ENCODE data around the gene LSM10.

LSM10 gene

DNA sequence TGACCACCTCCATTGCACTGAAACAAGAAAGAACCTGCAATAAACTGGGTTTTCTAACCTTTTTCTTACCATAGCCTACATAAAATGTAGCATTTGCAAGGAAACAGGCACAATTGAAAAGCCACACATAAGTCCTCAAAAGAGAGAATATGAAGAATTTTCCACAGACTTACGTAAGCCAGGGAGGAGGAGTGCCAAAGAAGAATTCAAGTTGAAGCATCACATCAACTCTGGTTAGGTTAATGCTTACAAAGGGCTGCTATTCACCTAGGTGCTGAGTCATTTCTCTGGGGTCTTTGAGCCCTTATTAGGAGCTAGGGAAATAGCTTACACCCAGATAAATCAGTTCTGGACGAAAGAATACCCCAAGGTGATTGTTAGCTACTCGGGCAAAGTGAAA lies 42.9 kb upstream of the LSM10 start:
- TF ChIP-seq EZH2phosphoT487 (IDR thresholded peaks at IDR 0.05; ENCODE audit: borderline replicate concordance, low read length) = no peak
- TF ChIP-seq, protein P1, sequence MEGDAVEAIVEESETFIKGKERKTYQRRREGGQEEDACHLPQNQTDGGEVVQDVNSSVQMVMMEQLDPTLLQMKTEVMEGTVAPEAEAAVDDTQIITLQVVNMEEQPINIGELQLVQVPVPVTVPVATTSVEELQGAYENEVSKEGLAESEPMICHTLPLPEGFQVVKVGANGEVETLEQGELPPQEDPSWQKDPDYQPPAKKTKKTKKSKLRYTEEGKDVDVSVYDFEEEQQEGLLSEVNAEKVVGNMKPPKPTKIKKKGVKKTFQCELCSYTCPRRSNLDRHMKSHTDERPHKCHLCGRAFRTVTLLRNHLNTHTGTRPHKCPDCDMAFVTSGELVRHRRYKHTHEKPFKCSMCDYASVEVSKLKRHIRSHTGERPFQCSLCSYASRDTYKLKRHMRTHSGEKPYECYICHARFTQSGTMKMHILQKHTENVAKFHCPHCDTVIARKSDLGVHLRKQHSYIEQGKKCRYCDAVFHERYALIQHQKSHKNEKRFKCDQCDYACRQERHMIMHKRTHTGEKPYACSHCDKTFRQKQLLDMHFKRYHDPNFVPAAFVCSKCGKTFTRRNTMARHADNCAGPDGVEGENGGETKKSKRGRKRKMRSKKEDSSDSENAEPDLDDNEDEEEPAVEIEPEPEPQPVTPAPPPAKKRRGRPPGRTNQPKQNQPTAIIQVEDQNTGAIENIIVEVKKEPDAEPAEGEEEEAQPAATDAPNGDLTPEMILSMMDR (IDR thresholded peaks at IDR 0.05; ENCODE audit: low read depth, low read length, poor library complexity, severe bottlenecking) = no peak
- H3K9me3 ChIP-seq (ENCODE audit: control insufficient read depth, insufficient read depth, low read length) = no peaks in the 10 kb centered on the region
- no peak overlapping the region for H3K4me2 ChIP-seq (ENCODE audit: low read length)
- H3K27ac ChIP-seq (ENCODE audit: low read depth, low read length) = no peak overlapping the region
- no peaks in the 10 kb centered on the region for H3K36me3 ChIP-seq (ENCODE audit: control insufficient read depth, low read length)
- H3K27me3 ChIP-seq (ENCODE audit: control insufficient read depth, low read length) = no peaks in the 10 kb centered on the region
- H3K79me2 ChIP-seq (ENCODE audit: control insufficient read depth, low read length) = no peaks in the 10 kb centered on the region
- no peak overlapping the region for H3K4me3 ChIP-seq (ENCODE audit: low read length)
- no peaks in the 10 kb centered on the region for H3K4me1 ChIP-seq (ENCODE audit: control insufficient read depth, low read length)
- H4K20me1 ChIP-seq (ENCODE audit: control insufficient read depth, insufficient read depth, low read depth, low read length) = no peaks in the 10 kb centered on the region; the same call in 1 of the 2 replicates
- 0 out of 2 replicates have a peak, but pooled peaks cover 3% of the 10 kb centered on the region for H3F3A ChIP-seq (ENCODE audit: control insufficient read depth, insufficient read depth)
- no peaks in the 10 kb centered on the region for H3K9me2 ChIP-seq (replicated peaks; ENCODE audit: control insufficient read depth, low read length)

DNA sequence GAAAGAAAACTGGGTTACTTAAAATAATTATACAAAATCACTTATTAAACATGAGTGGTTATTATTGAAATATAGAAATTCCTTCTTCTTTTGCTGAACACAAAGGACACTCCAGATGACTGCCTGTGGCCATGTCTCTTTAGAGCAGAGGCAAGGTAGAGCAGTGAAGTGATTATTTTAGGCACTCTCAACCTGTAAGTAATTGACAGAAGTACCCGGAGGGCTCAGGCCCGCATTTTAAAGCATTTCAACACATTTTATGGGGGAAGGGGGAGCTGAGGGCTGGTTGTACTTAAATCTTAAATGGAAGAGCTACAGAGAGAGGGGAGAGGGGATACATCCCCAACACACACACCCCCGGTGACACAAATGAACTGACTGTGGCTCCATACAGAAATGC lies 42.3 kb upstream of the LSM10 start:
- Histone ChIP-seq H3K4me1 (ENCODE audit: control insufficient read depth, low read length) (no peaks in the 10 kb centered on the region), H3F3A (ENCODE audit: control insufficient read depth, insufficient read depth) (0 out of 2 replicates have a peak, but pooled peaks cover 3% of the 10 kb centered on the region)

DNA sequence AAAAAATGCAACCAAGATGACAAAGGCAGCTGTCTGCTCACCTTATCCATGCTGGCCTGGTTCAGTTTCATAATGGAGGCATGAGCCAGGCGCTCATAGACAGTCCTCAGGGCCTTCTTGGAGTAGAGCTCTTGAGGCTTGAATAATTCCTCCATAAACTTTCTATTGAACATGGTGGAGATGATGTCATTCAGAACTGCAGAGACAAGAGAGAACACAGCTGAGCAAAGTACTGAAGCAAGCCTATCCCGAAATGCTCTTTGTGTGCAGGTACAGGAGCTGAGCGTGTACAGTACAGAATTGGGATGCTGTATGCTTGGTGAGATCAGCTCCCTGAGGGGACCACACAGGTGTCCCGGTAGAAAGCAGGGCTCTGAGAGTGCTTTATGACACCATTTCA lies 41.0 kb upstream of the LSM10 start:
- Histone ChIP-seq H3K79me2 (ENCODE audit: control insufficient read depth, low read length) (no peaks in the 10 kb centered on the region), H3K4me1 (ENCODE audit: control insufficient read depth, low read length) (no peaks in the 10 kb centered on the region), H3F3A (ENCODE audit: control insufficient read depth, insufficient read depth) (no peaks in the 10 kb centered on the region), H3K27me3 (ENCODE audit: control insufficient read depth, low read length) (no peaks in the 10 kb centered on the region), H3K36me3 (ENCODE audit: control insufficient read depth, low read length) (no peaks in the 10 kb centered on the region), H3K9me3 (ENCODE audit: control insufficient read depth, insufficient read depth, low read length) (no peaks in the 10 kb centered on the region), H3K4me2 (ENCODE audit: low read length) (no peak overlapping the region), H3K9me2 (replicated peaks; ENCODE audit: control insufficient read depth, low read length) (no peaks in the 10 kb centered on the region), H3K27ac (ENCODE audit: low read depth, low read length) (no peak overlapping the region), H3K4me3 (ENCODE audit: low read length) (no peak overlapping the region), H4K20me1 (ENCODE audit: control insufficient read depth, insufficient read depth, low read depth, low read length) (no peaks in the 10 kb centered on the region; the same call in 1 of the 2 replicates)
- TF ChIP-seq EZH2phosphoT487 (IDR thresholded peaks at IDR 0.05; ENCODE audit: borderline replicate concordance, low read length) = no peak
- TF ChIP-seq, protein P1 (IDR thresholded peaks at IDR 0.05; ENCODE audit: low read depth, low read length, poor library complexity, severe bottlenecking) = no peak

More for the DNA sequence above, 42.3 kb upstream of the LSM10 start:
- Histone ChIP-seq H3K9me2 (replicated peaks; ENCODE audit: control insufficient read depth, low read length) (no peaks in the 10 kb centered on the region), H3K79me2 (ENCODE audit: control insufficient read depth, low read length) (no peaks in the 10 kb centered on the region), H3K27me3 (ENCODE audit: control insufficient read depth, low read length) (no peaks in the 10 kb centered on the region), H3K27ac (ENCODE audit: low read depth, low read length) (no peak overlapping the region), H4K20me1 (ENCODE audit: control insufficient read depth, insufficient read depth, low read depth, low read length) (no peaks in the 10 kb centered on the region; the same call in 1 of the 2 replicates), H3K4me2 (ENCODE audit: low read length) (no peak overlapping the region), H3K4me3 (ENCODE audit: low read length) (no peak overlapping the region), H3K36me3 (ENCODE audit: control insufficient read depth, low read length) (no peaks in the 10 kb centered on the region), H3K9me3 (ENCODE audit: control insufficient read depth, insufficient read depth, low read length) (no peaks in the 10 kb centered on the region)
- no peak for TF ChIP-seq EZH2phosphoT487 (IDR thresholded peaks at IDR 0.05; ENCODE audit: borderline replicate concordance, low read length)
- TF ChIP-seq, protein P1 (IDR thresholded peaks at IDR 0.05; ENCODE audit: low read depth, low read length, poor library complexity, severe bottlenecking) = no peak
